Hematopoietic multipotent progenitor cell treated with erythropoietin and hydrocortisone succinate and interleukin-3 and kit ligand, for 17 days (in vitro differentiated cells): ENCODE results near the gene FADS6.
A peak's percentile ranks its signal among the peaks of the same experiment; 100 is the strongest.

Source experiments
- DNase-seq: peaks from one replicate; pipeline ENCODE4 v3.0.0-alpha.2; 2015; ENCODE audit warnings: low spot score

The FADS6 gene

GRCh38 chr17:74892974-74893911, at the start of gene FADS6:
TSS of gene FADS6 (minus strand) at chr17:74893633. CDS start at chr17:74893595, 38 bp downstream.
- no peak for DNase-seq

- DNase-seq = no peak
These were observed 47.8 kb upstream of the FADS6 start for GRCh38 chr17:74941128-74941725.

GRCh38 chr17:74939534-74939933, 46.1 kb upstream of the FADS6 start:
- no peak for DNase-seq

- DNase-seq = no peak
These were observed 44.9 kb upstream of the FADS6 start for GRCh38 chr17:74938194-74938950.

- DNase-seq = no peak
These were observed 43.9 kb upstream of the FADS6 start for GRCh38 chr17:74937064-74938051.

GRCh38 chr17:74936470-74936799, 43.0 kb upstream of the FADS6 start:
- no peak for DNase-seq

- no peak for DNase-seq
These were observed 42.4 kb upstream of the FADS6 start, which contains the start of gene OTOP3 for GRCh38 chr17:74935585-74936469. TSS of gene OTOP3 (plus strand) at chr17:74935898. CDS start at chr17:74935922, 24 bp downstream.

- no peak for DNase-seq
These were observed 41.6 kb upstream of the FADS6 start for GRCh38 chr17:74935048-74935447.

GRCh38 chr17:74930535-74931036, 37.2 kb upstream of the FADS6 start:
- no peak for DNase-seq

GRCh38 chr17:74928786-74929185, 35.4 kb upstream of the FADS6 start:
- DNase-seq = no peak

GRCh38 chr17:74925242-74925641, 31.8 kb upstream of the FADS6 start:
- no peak for DNase-seq

- DNase-seq = no peak
These were observed 31.0 kb upstream of the FADS6 start, which contains the start of gene OTOP2 for GRCh38 chr17:74924250-74924948. TSS of gene OTOP2 (plus strand) at chr17:74924273. CDS start at chr17:74924633, 360 bp downstream.

- DNase-seq = peak; percentile 56
These were observed 30.3 kb upstream of the FADS6 start for GRCh38 chr17:74923538-74924249.

- DNase-seq = no peak
These were observed 29.5 kb upstream of the FADS6 start, which contains the start of gene USH1G for GRCh38 chr17:74922694-74923537. TSS of gene USH1G (minus strand) at chr17:74923255. CDS start at chr17:74923073, 182 bp downstream.

GRCh38 chr17:74922172-74922571, 28.7 kb upstream of the FADS6 start:
- no peak for DNase-seq

- no peak for DNase-seq
These were observed 28.3 kb upstream of the FADS6 start for GRCh38 chr17:74921769-74922168.

GRCh38 chr17:74921026-74921681, 27.7 kb upstream of the FADS6 start:
- no peak for DNase-seq
